Fibroblast of villous mesenchyme (primary cell): ENCODE results near the gene QPCT. TPM values are rescaled to one million over a fixed set of nuclear protein-coding genes. Genes with fewer than 3 reads are reported as not detected.

ENCODE experiments used
- DNase-seq: peaks from one replicate; pipeline ENCODE4 v3.0.0-alpha.2; 2010; ENCODE audit warnings: low read depth
- H3K4me3 ChIP-seq: 2 replicates; pipeline ENCODE4 v1.5.1; 2011; ENCODE audit warnings: low read depth, mild to moderate bottlenecking, low read length
- total RNA-seq: library from RNA; depleted of rRNA; stranded (reverse); fragments of >200 nt; gene quantifications from 2 replicates; pipeline ENCODE4 v1.2.3, GENCODE V29; 2012
- TF ChIP-seq, protein P1 (sequence below): IDR thresholded peaks from 2 replicates; pipeline ENCODE4 v1.5.1; 2012; ENCODE audit warnings: low read depth, mild to moderate bottlenecking, low read length; ENCODE audit not compliant: insufficient read depth

The QPCT gene
- total RNA-seq, 1 donor = 47.5 TPM

- peak; percentile 48 for DNase-seq
- TF ChIP-seq, protein P1, sequence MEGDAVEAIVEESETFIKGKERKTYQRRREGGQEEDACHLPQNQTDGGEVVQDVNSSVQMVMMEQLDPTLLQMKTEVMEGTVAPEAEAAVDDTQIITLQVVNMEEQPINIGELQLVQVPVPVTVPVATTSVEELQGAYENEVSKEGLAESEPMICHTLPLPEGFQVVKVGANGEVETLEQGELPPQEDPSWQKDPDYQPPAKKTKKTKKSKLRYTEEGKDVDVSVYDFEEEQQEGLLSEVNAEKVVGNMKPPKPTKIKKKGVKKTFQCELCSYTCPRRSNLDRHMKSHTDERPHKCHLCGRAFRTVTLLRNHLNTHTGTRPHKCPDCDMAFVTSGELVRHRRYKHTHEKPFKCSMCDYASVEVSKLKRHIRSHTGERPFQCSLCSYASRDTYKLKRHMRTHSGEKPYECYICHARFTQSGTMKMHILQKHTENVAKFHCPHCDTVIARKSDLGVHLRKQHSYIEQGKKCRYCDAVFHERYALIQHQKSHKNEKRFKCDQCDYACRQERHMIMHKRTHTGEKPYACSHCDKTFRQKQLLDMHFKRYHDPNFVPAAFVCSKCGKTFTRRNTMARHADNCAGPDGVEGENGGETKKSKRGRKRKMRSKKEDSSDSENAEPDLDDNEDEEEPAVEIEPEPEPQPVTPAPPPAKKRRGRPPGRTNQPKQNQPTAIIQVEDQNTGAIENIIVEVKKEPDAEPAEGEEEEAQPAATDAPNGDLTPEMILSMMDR = no peak
- peak within 1 kb of the TSS; percentile 86 for H3K4me3 ChIP-seq
These were observed 19.4 kb upstream of the QPCT start, which contains the start of gene PRKD3 for GRCh38 chr2:37324786-37325624. PRKD3 (minus strand) TSS chr2:37324833; CDS start chr2:37316524, 8,309 bp downstream.

DNA sequence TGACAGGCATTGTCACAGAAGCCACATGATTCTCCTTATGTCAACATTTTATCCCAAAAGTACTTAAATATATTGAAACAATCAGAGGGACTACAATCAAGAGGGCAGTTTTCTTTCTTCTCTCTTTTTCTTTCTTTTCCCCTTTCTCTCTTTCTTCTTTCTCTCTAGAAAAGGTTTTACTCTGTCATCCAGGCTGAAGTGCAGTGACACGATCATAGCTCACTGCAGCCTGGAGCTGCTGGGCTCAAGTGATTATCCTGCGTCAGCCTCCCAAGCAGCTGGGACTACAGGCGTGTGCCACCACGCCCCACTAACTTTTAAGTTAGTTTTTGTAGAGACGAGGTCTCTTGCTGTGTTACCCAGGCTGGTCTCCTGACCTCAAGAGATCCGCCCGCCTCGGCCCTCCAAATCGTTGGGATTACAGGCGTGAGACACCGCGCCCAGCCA lies 18.8 kb upstream of the QPCT start:
- TF ChIP-seq, protein P1 = no peak
- DNase-seq = no peak
- peak overlapping the region; percentile 86 for H3K4me3 ChIP-seq

GRCh38 chr2:37326285-37326684 lies 18.1 kb upstream of the QPCT start:
- peak; percentile 94 for DNase-seq
- TF ChIP-seq, protein P1 = no peak
- peak overlapping the region; percentile 38 for H3K4me3 ChIP-seq

DNA sequence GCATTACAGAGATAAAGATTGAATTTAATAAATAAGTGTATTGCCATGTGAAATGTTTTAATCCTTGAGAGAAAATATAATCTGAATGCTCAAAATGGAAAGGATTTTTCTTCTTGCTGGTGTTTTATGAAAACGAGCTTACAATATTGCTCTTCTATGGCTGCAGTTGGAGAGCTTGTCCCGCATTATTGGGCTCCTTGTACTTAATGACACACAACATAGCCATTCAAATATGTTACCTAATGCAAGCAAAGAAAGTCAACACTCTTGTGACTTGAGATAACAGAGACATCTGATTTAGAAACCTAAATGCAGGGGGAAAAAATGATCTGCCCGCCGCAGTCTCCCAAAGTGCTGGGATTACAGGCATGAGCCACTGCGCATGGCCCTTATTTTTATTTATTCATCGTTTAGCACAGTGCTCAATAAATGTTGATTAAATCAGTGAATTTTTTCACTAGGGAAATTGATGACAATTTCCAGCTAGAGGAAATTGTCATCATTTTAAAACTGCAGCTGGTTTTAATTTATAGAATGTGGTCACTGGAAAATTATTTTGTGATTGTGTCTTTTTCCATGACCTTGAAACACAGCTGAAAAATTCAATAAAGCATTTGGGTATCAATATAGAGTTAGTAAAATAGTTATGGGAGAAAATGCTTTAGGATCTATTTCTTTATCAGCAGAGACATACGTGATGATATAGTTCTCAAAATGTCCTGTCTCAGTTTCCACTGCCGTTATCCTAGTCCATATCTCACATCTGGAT lies 17.4 kb upstream of the QPCT start:
- H3K4me3 ChIP-seq = peak overlapping the region; percentile 37
- DNase-seq = peak; percentile 24
- TF ChIP-seq, protein P1 = no peak

- no peak for DNase-seq
- no peak overlapping the region for H3K4me3 ChIP-seq
- TF ChIP-seq, protein P1 = no peak
These were observed 13.7 kb upstream of the QPCT start for GRCh38 chr2:37330681-37331080.

GRCh38 chr2:37332560-37332959 lies 11.9 kb upstream of the QPCT start:
- H3K4me3 ChIP-seq = no peak overlapping the region
- no peak for DNase-seq
- TF ChIP-seq, protein P1 = no peak
